GM18909 (cell line): Measurements from ENCODE around the gene SLC24A3.

Experiments used
- ATAC-seq: cut with Tn5 transposase; IDR thresholded peaks from one replicate; pipeline ENCODE4 v1.9.1; 2021; ENCODE audit warnings: mild to moderate bottlenecking; ENCODE audit not compliant: unreplicated experiment, poor library complexity

The SLC24A3 gene

DNA sequence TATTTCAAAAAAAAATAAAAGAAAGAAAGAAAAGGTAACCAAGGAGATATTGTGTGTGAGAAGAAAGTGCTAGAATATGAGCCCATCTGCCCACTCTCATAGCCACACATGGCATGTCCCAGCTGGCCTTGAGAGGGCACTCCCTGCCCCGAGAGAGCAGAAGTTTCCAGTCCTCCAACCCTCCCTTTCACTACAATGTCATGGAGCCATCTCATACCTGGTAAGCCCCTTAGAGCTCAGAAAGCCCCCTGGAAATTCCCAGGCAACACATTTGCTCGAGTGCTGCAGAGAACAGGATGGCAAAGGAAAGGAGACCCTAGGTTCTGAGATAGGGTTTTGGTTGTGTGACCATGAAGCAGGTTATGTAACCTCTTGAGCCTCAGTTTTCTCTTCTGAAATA is 469.8 kb downstream of the SLC24A3 start:
- no peak for ATAC-seq

DNA sequence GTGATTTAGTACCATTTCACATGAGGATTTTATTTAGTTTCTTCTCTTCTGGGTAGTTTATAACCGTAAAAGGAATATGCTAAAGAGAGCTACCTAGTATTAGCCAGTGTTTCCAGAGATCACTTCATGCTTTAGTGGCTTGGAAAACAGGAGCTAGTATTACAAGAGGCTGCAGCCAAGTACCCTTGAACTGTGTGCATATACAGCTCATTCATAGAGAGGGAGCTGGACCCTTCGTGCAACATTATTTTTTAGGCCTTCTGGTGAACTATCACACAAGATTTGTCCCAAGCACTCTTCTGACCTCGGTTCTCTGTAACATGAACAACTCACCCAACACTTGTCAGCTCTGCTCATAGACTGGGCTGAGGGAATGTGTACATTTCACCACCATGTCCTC is 470.7 kb downstream of the SLC24A3 start:
- no peak for ATAC-seq

GRCh38 chr20:19683822-19684221 is 471.4 kb downstream of the SLC24A3 start:
- no peak for ATAC-seq

- ATAC-seq, result no peak
Measured at GRCh38 chr20:19688031-19688806, 475.8 kb downstream of the SLC24A3 start.

DNA sequence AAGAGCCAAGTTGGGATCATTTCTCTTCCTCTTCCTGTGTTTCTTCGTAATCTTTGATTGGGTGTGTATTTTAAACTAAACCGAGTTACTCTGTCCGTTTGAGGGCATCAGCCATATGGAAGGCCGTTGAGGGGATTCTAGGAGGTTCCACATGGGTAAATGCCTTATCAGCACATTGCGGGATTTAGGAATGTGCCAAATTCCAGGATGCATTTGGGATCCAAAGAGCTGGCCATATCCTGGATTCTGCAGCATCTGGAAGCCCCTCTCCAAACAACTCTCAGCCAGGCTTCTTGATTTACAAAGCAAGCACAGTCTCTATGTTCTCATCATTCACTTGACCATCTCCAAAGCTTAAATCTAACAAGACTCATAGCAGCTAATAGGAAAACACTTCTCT is 478.0 kb downstream of the SLC24A3 start:
- ATAC-seq, result no peak

GRCh38 chr20:19691125-19691524 is 478.7 kb downstream of the SLC24A3 start:
- ATAC-seq, result no peak

GRCh38 chr20:19692100-19692499 is 479.7 kb downstream of the SLC24A3 start:
- ATAC-seq, result no peak

- no peak for ATAC-seq
Measured at GRCh38 chr20:19692685-19693119, 480.3 kb downstream of the SLC24A3 start.

DNA sequence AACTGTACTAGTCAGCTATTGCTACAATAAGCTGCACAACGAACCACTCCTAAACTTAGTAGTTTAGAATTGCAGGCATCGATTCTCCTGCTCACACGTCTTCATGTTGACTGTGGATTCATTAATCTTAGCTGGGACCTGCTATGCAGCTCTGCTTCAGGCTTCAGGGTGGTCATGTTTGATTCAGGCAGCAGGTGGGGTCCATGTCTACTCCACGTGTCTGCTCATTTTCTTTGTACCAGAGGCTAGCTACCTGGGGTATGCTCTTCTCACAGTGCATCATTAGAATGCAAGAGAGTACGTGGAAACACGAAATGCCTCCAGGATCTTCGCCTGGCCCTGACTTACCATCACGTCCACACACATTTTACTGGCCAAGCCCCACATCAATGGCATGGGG is 481.1 kb downstream of the SLC24A3 start:
- ATAC-seq, result no peak

- ATAC-seq, result no peak
Measured at GRCh38 chr20:19695081-19695480, 482.6 kb downstream of the SLC24A3 start.

- no peak for ATAC-seq
Measured at GRCh38 chr20:19696620-19697019, 484.2 kb downstream of the SLC24A3 start.

DNA sequence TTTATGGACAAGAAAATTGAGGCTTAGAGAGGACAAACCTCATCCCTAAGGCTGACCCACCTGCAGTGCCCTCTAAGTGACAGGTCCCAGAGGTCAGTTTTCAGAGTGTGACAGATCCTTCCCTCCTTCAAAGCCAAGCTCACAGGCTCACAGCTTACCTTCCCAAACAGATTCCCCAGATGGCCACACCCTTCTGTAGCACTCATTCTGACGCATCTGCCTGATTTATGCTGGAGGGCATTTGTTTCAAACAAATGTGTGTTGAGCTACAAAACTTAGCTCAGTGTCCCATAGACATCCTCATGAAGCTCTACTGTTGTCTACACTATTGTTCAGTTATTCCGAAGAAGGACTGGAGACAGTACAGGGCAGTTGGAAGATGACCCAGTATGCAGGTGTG is 485.0 kb downstream of the SLC24A3 start:
- ATAC-seq, result no peak

DNA sequence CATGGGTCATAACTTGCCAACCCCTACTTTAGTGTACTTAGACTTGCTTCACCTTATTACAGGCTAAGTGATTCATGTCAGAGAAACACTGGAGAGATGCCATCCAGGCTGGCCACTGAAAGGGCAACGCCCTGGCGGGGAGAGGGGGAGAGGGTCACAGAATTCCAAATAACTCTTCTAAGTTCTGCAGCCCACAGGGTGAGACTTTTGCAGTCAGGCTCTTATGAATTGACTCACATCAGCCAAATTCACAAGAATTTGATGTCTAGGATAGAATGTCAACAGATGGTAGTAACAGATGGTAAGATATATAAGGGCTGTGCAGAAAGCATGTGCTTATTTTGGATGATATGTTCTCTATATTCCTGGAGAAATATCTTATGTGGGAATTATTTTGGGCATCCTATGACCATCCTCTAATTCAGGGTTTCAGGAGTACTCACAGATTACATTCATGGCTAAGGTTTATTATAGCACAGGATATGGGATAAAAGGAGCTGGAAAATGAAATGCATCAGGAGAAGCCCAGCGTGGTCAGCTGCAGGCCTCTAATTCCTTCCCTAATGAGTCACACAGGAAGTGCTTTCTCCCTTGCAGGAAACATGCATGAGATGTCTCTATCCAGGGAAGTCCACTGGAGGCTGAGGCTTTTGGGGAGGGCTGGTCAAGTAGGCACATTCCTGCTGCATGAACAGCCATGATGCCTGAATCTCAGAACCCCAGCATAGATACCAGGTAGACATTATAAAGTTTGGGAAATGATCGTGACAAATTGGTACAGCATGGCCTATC is 486.9 kb downstream of the SLC24A3 start:
- no peak for ATAC-seq

GRCh38 chr20:19701429-19701828 is 489.0 kb downstream of the SLC24A3 start:
- no peak for ATAC-seq

GRCh38 chr20:19706463-19706862 is 494.0 kb downstream of the SLC24A3 start:
- ATAC-seq, result peak; percentile 88

DNA sequence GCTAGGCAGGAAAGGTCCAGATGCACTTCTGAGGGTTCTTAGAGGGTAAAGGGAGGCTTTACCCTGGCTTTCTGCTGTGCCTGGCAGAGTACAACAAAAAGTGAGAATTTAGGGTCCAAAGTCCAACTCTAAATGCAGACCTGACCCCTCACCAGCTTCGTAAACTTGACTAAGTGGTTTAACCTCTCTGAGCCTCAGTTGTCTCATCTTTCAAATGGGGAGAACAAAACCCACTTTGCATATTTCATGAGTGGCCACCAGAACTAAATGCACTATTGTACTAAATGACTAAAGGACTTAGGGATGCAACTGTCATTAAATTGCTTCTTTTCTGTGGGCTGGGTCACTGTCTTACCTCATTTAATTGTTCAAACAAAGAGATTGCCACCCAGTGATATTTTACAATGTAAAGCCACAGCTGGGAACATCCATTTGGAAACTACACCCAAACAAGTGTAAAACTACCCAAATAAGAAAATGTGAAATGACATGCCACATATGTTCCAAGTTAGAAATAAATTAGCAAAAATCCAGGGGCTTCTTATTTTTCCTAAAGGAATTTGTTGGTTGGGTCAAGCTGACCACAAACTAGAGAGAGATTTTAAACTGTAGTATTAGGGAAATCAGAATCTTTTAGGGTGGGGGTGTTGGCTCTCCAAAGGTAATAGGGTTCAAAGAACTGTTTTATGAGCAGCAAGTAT is 497.3 kb downstream of the SLC24A3 start:
- no peak for ATAC-seq

DNA sequence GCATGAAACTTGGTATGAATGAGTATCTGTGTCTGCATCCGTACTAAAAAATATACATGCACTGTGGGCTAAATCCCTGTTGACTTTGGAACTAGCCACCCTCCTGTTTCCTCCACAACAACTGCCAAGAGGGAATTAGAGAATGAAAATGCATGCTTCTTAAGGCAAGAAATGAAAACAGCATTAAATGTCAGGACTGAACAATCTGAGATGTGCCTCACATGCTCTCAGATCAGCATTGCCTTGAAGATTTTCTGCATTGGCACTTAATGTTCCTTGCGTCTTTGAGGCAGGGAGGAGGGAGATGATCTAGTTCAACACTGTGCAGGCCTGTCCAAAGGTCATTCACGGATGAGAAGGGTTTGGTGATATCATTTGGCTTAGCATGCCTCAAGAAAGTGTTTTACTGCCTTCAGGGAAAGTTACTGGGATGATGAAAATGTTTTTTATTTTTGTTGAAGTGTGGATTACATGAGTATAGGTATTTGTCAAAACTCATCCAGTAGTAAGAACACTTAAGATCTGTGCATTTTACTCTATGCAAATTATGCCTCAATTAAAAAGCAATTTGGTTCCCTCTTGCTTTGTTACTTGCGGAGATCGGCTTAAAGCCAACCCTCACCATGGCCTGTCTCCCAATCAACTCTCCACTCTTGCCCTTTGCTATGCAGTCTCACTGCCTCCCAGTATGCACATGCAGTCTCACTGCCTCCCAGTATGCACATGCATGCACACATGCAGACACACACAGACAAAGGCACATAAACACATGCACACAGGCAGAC is 498.1 kb downstream of the SLC24A3 start:
- no peak for ATAC-seq

DNA sequence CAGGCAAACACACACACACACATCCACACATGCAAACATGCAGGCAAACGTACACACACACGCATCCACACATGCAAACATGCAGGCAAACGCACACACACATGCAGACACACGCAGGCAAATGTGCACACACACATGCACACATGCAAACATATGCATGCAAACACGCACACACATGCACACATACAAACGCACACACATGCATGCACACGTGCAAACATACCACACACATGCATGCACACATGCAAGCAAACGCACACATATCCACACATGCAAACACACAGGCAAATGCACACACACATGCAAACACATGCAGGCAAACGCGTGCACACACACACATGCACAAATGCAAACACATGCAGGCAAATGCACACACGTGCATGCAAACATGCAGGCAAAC is 498.7 kb downstream of the SLC24A3 start:
- no peak for ATAC-seq

DNA sequence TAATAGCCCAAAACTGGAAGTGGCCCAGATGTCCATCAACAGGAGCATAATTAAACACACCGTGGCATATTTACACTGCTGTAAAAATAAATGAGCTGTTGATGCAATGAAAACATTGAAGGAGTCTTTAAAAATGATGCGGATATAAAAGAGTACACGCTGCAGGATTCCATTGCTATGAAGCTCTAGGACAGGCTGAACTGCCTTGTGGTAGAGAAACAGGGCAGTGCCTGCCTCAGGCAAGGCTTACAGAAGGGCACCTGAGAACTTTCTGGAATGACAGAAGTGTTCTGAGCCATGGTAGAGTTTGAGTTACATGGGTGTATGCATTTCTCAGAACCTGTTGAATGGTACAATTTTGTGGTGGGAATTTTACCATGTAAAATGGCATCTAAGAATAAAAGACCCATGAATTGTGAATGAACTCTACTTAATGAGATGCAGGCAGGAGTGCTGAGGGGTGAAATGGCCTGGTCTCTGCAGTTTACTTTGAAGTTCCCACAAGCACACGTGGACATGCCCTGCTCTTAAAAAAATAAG is 500.3 kb downstream of the SLC24A3 start:
- no peak for ATAC-seq
